ENCODE data around the gene BUD13.

Gene BUD13

GRCh38 chr11:116720895-116721294 lies 51.9 kb downstream of the BUD13 start:
- H3K4me3 ChIP-seq (ENCODE audit: low read depth, low read length), result no peak overlapping the region
- DNase-seq (ENCODE audit: low read depth), result no peak
- TF ChIP-seq, protein P1, sequence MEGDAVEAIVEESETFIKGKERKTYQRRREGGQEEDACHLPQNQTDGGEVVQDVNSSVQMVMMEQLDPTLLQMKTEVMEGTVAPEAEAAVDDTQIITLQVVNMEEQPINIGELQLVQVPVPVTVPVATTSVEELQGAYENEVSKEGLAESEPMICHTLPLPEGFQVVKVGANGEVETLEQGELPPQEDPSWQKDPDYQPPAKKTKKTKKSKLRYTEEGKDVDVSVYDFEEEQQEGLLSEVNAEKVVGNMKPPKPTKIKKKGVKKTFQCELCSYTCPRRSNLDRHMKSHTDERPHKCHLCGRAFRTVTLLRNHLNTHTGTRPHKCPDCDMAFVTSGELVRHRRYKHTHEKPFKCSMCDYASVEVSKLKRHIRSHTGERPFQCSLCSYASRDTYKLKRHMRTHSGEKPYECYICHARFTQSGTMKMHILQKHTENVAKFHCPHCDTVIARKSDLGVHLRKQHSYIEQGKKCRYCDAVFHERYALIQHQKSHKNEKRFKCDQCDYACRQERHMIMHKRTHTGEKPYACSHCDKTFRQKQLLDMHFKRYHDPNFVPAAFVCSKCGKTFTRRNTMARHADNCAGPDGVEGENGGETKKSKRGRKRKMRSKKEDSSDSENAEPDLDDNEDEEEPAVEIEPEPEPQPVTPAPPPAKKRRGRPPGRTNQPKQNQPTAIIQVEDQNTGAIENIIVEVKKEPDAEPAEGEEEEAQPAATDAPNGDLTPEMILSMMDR (IDR thresholded peaks at IDR 0.05; ENCODE audit: insufficient read depth, low read depth, low read length, missing control alignments), result no peak

DNA sequence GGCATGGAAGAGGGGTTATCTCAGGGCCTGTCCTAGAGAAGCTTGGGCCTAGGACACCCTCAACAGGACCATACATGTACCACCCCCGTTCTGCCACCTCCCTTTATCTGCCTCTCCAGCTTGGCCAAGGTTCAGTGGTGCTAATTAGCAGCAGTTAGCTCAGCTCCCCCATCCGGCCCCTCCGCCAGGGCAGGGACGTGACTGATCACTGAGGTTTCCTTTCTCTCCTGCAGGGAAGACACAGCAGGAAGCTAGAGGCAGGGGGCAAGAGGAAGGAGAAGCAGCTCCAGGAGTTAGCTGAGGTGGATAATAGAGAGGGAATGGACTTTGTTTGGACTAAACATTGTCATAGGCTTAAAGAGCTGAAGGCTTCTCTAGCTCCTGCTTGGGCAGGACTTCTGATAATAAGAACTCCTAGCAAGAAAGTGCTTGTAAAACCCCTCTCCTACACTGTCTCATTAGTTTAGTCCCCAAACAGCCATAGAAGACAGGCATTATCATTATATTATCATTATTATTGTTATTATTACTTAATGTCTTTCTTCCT lies 53.8 kb downstream of the BUD13 start:
- no peak for DNase-seq (ENCODE audit: low read depth)
- TF ChIP-seq, protein P1 (IDR thresholded peaks at IDR 0.05; ENCODE audit: insufficient read depth, low read depth, low read length, missing control alignments), result no peak
- no peak overlapping the region for H3K4me3 ChIP-seq (ENCODE audit: low read depth, low read length)

GRCh38 chr11:116716621-116717020 lies 56.2 kb downstream of the BUD13 start:
- H3K4me3 ChIP-seq (ENCODE audit: low read depth, low read length), result no peak overlapping the region
- DNase-seq (ENCODE audit: low read depth), result no peak
- TF ChIP-seq, protein P1 (IDR thresholded peaks at IDR 0.05; ENCODE audit: insufficient read depth, low read depth, low read length, missing control alignments), result no peak

DNA sequence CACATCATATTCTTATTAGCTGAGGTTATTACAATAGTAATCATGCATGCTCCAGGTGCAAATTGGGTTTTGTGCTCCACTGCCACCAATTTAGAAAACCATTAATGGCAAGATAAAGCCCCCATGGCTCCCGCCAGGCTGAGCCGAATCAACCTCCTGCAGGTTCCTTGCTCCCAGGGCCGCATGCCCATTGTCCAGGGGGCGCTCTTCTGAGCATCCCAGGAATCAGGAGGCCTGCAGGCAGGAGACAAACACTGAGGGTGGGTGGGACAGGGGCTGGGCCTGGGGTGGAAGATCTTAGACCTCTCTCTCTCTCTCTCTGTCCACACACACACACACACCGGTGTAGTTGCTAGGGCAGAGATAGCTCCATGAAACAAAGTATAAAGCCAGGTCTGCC lies 57.4 kb downstream of the BUD13 start:
- DNase-seq (ENCODE audit: low read depth), result no peak
- TF ChIP-seq, protein P1 (IDR thresholded peaks at IDR 0.05; ENCODE audit: insufficient read depth, low read depth, low read length, missing control alignments), result no peak
- H3K4me3 ChIP-seq (ENCODE audit: low read depth, low read length), result no peak overlapping the region

GRCh38 chr11:116714902-116715301 lies 57.9 kb downstream of the BUD13 start:
- TF ChIP-seq, protein P1 (IDR thresholded peaks at IDR 0.05; ENCODE audit: insufficient read depth, low read depth, low read length, missing control alignments), result no peak
- H3K4me3 ChIP-seq (ENCODE audit: low read depth, low read length), result no peak overlapping the region
- no peak for DNase-seq (ENCODE audit: low read depth)

- no peak for DNase-seq (ENCODE audit: low read depth)
- TF ChIP-seq, protein P1 (IDR thresholded peaks at IDR 0.05; ENCODE audit: insufficient read depth, low read depth, low read length, missing control alignments), result no peak
- no peak overlapping the region for H3K4me3 ChIP-seq (ENCODE audit: low read depth, low read length)
Measured at GRCh38 chr11:116712428-116712827, 60.4 kb downstream of the BUD13 start.

DNA sequence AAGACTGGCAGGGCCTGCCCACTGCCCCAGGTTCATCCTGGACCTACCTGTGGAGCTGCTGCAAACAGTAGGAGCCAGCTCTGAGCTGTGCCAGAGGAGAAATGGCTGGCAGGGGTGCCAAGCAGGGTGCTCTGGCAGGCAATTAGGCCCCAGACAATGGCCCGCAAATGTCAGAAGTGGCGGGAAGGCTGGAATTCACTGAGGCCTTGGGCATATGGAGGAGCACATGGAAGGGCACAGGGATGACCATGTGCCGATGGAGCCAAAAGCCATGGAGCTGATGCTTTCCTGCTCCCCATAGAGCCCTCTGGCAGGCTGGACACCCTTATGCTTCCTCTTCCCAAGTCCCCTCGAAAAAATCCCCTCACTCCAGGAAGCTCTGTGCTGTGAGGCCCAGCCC lies 62.0 kb downstream of the BUD13 start:
- TF ChIP-seq, protein P1 (IDR thresholded peaks at IDR 0.05; ENCODE audit: insufficient read depth, low read depth, low read length, missing control alignments), result no peak
- no peak for DNase-seq (ENCODE audit: low read depth)
- H3K4me3 ChIP-seq (ENCODE audit: low read depth, low read length), result no peak overlapping the region

Data from GM12865 (cell line).